Measurements from ENCODE around the gene LRRIQ3. TPM values are rescaled to one million over a fixed set of nuclear protein-coding genes. Genes with fewer than 3 reads are reported as not detected.
A peak's percentile ranks its signal among the peaks of the same experiment; 100 is the strongest.

Gene LRRIQ3
- total and polyA plus RNA-seq, 12 donors: 0.11 to 1.1 (median 0.54) TPM

DNA sequence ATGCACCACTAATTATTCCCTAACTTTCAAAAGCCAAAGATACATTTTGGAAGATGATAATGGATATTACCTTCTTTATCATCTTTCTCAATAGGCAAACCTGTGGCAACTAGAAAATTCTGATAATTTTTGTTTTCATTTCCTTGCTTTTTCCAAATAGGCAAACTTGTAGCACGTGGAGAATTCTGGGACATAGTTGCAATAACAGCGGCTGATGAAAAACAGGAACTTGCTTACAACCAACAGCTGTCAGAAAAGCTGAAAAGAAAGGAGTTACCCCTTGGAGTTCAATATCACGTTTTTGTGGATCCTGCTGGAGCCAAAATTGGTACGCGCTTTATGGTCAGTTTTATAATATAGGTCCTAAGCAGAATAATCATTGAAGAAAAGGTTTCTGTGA, 1.5 kb upstream of the LRRIQ3 start:
- 65 to 69% methylated on average over 5 of the region's 5 CpGs for WGBS, 2 donors
- Histone ChIP-seq H3K9me3 (no peaks in the 10 kb centered on the region), H3K27me3 (no peaks in the 10 kb centered on the region), H3K27ac (peak overlapping the region in 1 of 10 donors; percentile 92), H3K36me3 (peaks cover 0 to 49% (median 4%) of the 10 kb centered on the region in 9 donors), H3K4me1 (peaks cover 0 to 26% (median 14%) of the 10 kb centered on the region in 9 donors), H3K4me3 (peak overlapping the region in 6 of 10 donors; percentile 58 to 77 (median 69))
- intact Hi-C loops (cut with DNase I): loop anchor here in 1 of 10 donors (5.0 kb wide), 2 partner anchors 198 to 273 kb away; no protein-coding TSS in a partner anchor
- DNase-seq: no peak
- TF ChIP-seq, protein P1, sequence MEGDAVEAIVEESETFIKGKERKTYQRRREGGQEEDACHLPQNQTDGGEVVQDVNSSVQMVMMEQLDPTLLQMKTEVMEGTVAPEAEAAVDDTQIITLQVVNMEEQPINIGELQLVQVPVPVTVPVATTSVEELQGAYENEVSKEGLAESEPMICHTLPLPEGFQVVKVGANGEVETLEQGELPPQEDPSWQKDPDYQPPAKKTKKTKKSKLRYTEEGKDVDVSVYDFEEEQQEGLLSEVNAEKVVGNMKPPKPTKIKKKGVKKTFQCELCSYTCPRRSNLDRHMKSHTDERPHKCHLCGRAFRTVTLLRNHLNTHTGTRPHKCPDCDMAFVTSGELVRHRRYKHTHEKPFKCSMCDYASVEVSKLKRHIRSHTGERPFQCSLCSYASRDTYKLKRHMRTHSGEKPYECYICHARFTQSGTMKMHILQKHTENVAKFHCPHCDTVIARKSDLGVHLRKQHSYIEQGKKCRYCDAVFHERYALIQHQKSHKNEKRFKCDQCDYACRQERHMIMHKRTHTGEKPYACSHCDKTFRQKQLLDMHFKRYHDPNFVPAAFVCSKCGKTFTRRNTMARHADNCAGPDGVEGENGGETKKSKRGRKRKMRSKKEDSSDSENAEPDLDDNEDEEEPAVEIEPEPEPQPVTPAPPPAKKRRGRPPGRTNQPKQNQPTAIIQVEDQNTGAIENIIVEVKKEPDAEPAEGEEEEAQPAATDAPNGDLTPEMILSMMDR (IDR thresholded peaks at IDR 0.05): no peak
- ATAC-seq: no peak

GRCh38 chr1:74197255-74197654, 721 bp downstream of the LRRIQ3 start:
- no peak for ATAC-seq
- Histone ChIP-seq H3K4me1 (peaks cover 0 to 26% (median 14%) of the 10 kb centered on the region in 9 donors), H3K9me3 (no peaks in the 10 kb centered on the region), H3K36me3 (peaks cover 0 to 26% (median 0%) of the 10 kb centered on the region in 9 donors), H3K27me3 (no peaks in the 10 kb centered on the region), H3K4me3 (peak overlapping the region in 8 of 10 donors; percentile 58 to 77 (median 68)), H3K27ac (peak overlapping the region in 8 of 10 donors; percentile 77 to 92 (median 86))
- TF ChIP-seq, protein P1 (IDR thresholded peaks at IDR 0.05): no peak
- intact Hi-C loops (cut with DNase I): loop anchor here in 1 of 10 donors (5.0 kb wide), 2 partner anchors 200 to 275 kb away; no protein-coding TSS in a partner anchor
- DNase-seq: no peak
- 90 to 93% methylated on average over 5 of the region's 5 CpGs for WGBS, 2 donors

GRCh38 chr1:74195339-74195738, 2.6 kb downstream of the LRRIQ3 start:
- H3K27ac ChIP-seq: no peak overlapping the region
- H3K4me1 ChIP-seq: peaks cover 0 to 23% (median 14%) of the 10 kb centered on the region in 9 donors
- intact Hi-C loops (cut with DNase I): loop anchor here in 1 of 10 donors (5.0 kb wide), 2 partner anchors 202 to 277 kb away; no protein-coding TSS in a partner anchor
- no peaks in the 10 kb centered on the region for H3K27me3 ChIP-seq
- no peak for DNase-seq
- no peaks in the 10 kb centered on the region for H3K9me3 ChIP-seq
- H3K4me3 ChIP-seq: no peak overlapping the region
- TF ChIP-seq, protein P1 (IDR thresholded peaks at IDR 0.05): no peak
- no peak for ATAC-seq
- peaks cover 0 to 9% (median 0%) of the 10 kb centered on the region in 9 donors for H3K36me3 ChIP-seq

DNA sequence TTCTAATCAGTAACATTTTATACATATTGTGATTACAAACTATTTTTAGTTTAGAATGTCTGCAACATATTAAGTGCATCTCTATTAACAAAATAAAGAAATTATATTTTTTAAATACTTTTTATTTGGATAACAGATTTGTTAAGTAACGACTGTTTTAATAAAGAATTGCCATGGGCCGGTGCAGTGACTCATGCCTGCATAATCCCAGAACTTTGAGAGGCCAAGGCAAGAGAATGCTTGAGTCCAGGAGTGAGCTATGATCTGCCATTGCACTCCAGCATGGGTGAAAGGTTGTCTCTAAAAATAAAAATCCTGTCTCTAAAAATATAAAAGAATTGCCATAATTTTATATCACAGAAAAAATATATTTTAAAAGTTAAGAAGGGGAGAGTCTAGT, 4.1 kb downstream of the LRRIQ3 start:
- TF ChIP-seq, protein P1 (IDR thresholded peaks at IDR 0.05): no peak
- Histone ChIP-seq H3K4me3 (no peak overlapping the region), H3K27ac (no peak overlapping the region), H3K27me3 (no peaks in the 10 kb centered on the region), H3K4me1 (peaks cover 0 to 9% (median 2%) of the 10 kb centered on the region in 9 donors), H3K36me3 (no peaks in the 10 kb centered on the region), H3K9me3 (no peaks in the 10 kb centered on the region)
- DNase-seq: peak in 1 of 2 donors; percentile 4
- intact Hi-C loops (cut with DNase I): no loop called here
- 45 to 57% methylated on average over 2 of the region's 2 CpGs for WGBS, 2 donors
- no peak for ATAC-seq

Data from heart right ventricle (tissue), 16 donors.